Measurements from ENCODE around the gene LRRC4C.

Gene LRRC4C

DNA sequence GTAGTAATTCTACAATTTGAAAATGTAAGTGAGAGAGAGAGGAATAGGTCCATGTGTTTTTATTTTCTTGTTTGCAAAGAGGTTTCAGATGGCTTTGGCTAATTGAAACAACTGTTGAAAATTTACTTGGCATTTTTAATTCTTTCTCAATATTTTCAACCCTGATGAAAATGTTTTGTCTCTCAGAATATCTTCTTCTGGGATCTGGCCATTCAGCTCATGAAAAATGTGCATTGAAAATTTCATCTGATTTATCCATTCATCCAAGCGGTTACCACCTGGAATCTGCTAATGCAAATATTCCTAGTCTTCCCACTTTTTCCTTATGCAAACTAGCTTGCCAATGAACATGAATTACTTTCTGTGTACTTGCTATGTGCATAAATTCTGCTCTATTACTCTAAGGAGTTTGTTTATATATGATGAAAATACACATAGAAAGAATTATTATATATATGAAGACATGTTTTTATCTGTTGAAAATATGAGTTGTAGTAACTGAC lies 621.2 kb downstream of the LRRC4C start:
- H3K4me3 Mint-ChIP-seq, result no peak overlapping the region
- peaks cover 3 to 10% of the 10 kb centered on the region in 2 donors for H3K9me3 Mint-ChIP-seq
- no peaks in the 10 kb centered on the region for H3K36me3 Mint-ChIP-seq (ENCODE audit: insufficient read depth)
- H3K27me3 Mint-ChIP-seq, result no peaks in the 10 kb centered on the region
- no peak for DNase-seq
- no peaks in the 10 kb centered on the region for H3K4me1 Mint-ChIP-seq (ENCODE audit: low read depth in 2 of 2)
- no peak for ATAC-seq (replicated peaks)
- no peak overlapping the region for H3K27ac Mint-ChIP-seq

DNA sequence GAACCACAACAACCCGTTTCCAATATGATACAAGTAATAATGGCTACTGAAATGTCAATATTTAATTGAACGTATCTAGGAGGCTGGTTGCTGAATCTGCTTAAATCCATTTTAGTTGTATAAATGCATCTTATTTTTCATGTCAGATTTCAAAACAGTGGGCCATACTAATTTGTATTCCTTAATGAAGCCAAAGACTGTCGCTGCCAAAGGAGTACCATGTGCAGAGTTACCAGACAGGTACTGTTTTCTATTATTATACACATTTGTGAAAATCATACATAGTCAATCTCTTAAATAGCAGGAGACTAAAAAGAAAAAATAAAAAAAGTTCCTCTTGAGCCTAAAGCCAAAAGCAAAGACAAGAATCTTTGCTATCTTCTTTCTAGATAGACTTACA lies 632.3 kb downstream of the LRRC4C start:
- no peaks in the 10 kb centered on the region for H3K27me3 Mint-ChIP-seq
- H3K36me3 Mint-ChIP-seq (ENCODE audit: insufficient read depth), result no peaks in the 10 kb centered on the region
- peaks cover 0 to under 1% of the 10 kb centered on the region in 2 donors for H3K9me3 Mint-ChIP-seq
- no peaks in the 10 kb centered on the region for H3K4me1 Mint-ChIP-seq (ENCODE audit: low read depth in 2 of 2)
- no peak overlapping the region for H3K4me3 Mint-ChIP-seq
- no peak for DNase-seq
- no peak for ATAC-seq (replicated peaks)
- no peak overlapping the region for H3K27ac Mint-ChIP-seq

DNA sequence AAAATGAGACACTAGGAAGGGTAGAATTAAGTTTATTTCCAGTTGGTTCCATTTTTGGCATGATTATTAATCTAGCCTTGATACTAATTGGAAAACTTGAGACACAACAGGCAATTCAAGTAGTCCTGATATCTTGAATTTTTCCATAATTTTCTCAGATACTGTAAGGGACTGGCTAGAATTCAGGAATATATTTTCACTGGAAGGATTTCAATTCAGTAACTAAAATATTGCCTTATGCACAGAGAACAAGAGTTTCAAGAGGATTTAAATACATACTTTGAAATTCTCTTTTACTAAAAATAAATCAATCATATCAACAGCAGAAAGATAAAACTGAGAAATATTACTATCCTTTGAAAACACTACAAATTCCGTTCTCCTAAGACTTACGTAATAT lies 632.9 kb downstream of the LRRC4C start:
- ATAC-seq (replicated peaks) (no peak), DNase-seq (no peak)
- Mint-ChIP-seq H3K4me3 (no peak overlapping the region), H3K27ac (no peak overlapping the region), H3K27me3 (no peaks in the 10 kb centered on the region), H3K9me3 (peaks cover 0 to 2% of the 10 kb centered on the region in 2 donors), H3K4me1 (ENCODE audit: low read depth in 2 of 2) (no peaks in the 10 kb centered on the region), H3K36me3 (ENCODE audit: insufficient read depth) (no peaks in the 10 kb centered on the region)

DNA sequence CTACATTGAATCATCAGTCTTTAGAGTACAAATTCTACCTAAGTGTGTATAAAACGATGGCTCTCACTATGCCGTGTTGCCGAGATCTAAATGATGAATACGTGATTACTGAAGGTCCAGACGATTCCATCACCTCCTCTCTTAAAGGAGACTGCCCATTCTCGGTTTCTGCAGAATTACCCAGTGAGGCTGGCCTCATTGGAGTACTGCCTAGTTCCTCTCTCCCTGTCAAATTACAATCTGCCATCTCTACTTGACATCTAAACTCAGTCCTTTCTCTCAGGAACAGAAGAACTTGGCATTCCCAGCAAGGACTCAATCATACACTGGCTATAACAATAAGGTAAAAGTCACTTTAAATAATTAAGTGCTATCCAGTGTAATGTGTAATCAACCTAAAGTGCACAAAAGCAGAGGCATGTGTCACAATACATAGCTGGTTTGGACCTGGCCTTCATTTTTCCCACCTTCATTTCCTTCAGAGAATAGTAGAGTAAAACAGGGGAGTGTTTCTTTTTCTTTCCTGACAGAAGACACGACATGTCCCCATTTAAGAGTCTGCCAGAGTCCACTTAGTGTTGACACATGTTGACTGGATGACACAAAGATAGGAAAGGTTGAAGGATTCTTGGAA lies 634.1 kb downstream of the LRRC4C start:
- Mint-ChIP-seq H3K27ac (no peak overlapping the region), H3K4me1 (ENCODE audit: low read depth in 2 of 2) (no peaks in the 10 kb centered on the region), H3K4me3 (no peak overlapping the region), H3K36me3 (ENCODE audit: insufficient read depth) (no peaks in the 10 kb centered on the region), H3K9me3 (peaks cover 0 to 2% of the 10 kb centered on the region in 2 donors), H3K27me3 (no peaks in the 10 kb centered on the region)
- no peak for ATAC-seq (replicated peaks)
- DNase-seq, result no peak

DNA sequence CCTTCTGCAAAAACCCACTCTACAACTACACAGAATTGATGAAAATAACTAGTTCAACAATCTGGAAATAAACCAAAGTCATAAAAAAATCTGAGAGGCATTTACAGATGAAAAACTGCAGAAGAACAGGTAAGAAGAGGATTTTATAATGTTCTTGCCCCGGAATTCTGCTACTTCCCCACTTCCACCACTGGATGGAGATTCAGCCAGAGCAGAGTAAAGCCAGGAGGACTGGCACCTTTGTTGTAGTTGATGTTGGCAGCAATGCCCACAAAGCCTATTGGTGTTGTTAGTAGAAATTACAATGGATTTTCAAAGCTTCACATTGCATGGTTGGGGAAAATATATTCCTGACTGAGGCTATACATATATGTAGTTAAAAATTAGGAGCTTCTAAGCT lies 640.2 kb downstream of the LRRC4C start:
- no peak for ATAC-seq (replicated peaks)
- Mint-ChIP-seq H3K9me3 (peaks cover 8 to 24% of the 10 kb centered on the region in 2 donors), H3K27me3 (no peaks in the 10 kb centered on the region), H3K27ac (no peak overlapping the region), H3K4me1 (ENCODE audit: low read depth in 2 of 2) (no peaks in the 10 kb centered on the region), H3K4me3 (no peak overlapping the region), H3K36me3 (ENCODE audit: insufficient read depth) (no peaks in the 10 kb centered on the region)
- DNase-seq, result no peak

DNA sequence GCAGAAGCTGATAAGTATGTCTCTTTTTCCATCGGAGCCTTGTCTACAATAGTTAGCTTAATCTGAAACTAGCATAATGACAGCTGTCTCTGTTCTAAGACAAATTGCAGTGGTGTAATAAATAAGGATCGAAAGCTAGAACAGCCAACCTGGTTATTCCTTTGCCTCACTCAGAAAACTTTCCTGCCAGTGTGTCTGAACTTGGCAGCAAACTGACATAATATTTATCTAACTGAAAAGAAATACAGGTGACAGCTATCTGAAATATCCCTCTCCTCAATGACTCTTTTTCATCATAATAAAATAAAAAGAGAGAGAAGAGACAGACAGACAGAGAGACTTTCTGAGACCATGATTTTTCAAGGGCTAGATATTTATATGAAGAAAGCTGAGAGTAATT lies 642.5 kb downstream of the LRRC4C start:
- ATAC-seq (replicated peaks) (no peak), DNase-seq (no peak)
- no peaks in the 10 kb centered on the region for H3K36me3 Mint-ChIP-seq (ENCODE audit: insufficient read depth)
- H3K27ac Mint-ChIP-seq, result no peak overlapping the region
- H3K9me3 Mint-ChIP-seq, result peaks cover 8 to 24% of the 10 kb centered on the region in 2 donors
- no peaks in the 10 kb centered on the region for H3K27me3 Mint-ChIP-seq
- H3K4me1 Mint-ChIP-seq (ENCODE audit: low read depth in 2 of 2), result no peaks in the 10 kb centered on the region
- H3K4me3 Mint-ChIP-seq, result no peak overlapping the region

DNA sequence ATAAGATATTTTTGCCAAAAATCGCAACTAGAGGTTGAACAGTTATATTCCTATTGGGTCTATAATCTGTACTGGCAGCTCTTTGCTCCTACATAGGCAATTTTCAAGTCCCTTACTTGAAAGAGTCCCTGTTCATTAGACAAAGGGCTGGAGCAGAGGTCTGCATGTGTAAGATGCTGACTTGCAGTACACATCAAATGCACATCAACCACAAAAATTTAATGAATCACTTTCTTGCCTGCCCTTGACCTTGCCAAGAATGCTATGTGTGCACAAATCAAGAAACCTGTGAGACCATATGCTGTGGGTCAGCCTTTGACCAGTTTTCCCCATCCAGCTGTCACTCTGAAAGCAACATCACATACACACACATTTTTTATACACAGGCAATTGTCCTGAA lies 661.5 kb downstream of the LRRC4C start:
- Mint-ChIP-seq H3K36me3 (ENCODE audit: insufficient read depth) (no peaks in the 10 kb centered on the region), H3K4me1 (ENCODE audit: low read depth in 2 of 2) (no peaks in the 10 kb centered on the region), H3K9me3 (peaks cover 4 to 8% of the 10 kb centered on the region in 2 donors), H3K27me3 (no peaks in the 10 kb centered on the region), H3K4me3 (no peak overlapping the region), H3K27ac (no peak overlapping the region)
- ATAC-seq (replicated peaks), result no peak
- no peak for DNase-seq

DNA sequence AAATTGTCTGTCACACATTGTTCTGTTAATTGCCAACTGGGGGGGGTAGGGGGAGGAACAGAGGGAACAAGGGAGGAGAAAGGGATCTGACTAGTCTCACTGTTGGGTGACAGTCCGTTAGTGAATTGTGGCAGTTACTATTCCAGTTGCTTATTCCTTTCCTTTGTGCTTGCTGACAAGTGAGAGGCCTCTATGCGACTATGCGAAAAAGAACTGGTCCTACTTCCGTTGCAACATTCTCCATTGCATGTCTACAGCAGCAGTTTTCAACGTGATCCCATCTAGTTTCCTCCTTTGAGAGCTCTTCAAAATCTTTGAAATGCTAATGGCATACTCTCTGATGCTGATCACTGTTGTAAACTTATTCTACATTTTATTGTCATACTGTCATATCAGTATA lies 672.2 kb downstream of the LRRC4C start:
- Mint-ChIP-seq H3K27ac (no peak overlapping the region), H3K9me3 (peaks cover 7 to 18% of the 10 kb centered on the region in 2 donors), H3K36me3 (ENCODE audit: insufficient read depth) (no peaks in the 10 kb centered on the region), H3K4me3 (no peak overlapping the region), H3K4me1 (ENCODE audit: low read depth in 2 of 2) (no peaks in the 10 kb centered on the region), H3K27me3 (no peaks in the 10 kb centered on the region)
- no peak for ATAC-seq (replicated peaks)
- DNase-seq, result no peak

DNA sequence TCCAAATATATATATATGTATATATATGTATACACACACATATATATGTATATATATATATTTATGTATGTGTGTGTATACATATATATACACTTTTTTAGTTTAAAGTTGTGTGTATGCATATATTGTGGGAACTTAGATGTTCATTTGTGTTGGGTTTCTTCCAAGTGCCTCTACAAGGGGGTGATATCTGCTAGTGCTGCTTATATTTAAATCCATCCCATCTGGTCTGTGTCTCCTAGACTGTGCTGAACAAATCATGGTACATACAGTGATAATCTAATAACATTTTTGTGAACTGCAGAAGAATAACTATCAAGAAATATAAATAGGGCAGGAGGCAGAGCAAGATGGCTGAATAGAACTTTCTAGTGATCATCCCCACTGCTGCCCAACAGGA lies 696.4 kb downstream of the LRRC4C start:
- DNase-seq (no peak), ATAC-seq (replicated peaks) (no peak)
- H3K4me3 Mint-ChIP-seq, result no peak overlapping the region
- H3K27me3 Mint-ChIP-seq, result no peaks in the 10 kb centered on the region
- peaks cover 3 to 9% of the 10 kb centered on the region in 2 donors for H3K9me3 Mint-ChIP-seq
- H3K27ac Mint-ChIP-seq, result no peak overlapping the region
- H3K36me3 Mint-ChIP-seq (ENCODE audit: insufficient read depth), result no peaks in the 10 kb centered on the region
- no peaks in the 10 kb centered on the region for H3K4me1 Mint-ChIP-seq (ENCODE audit: low read depth in 2 of 2)

DNA sequence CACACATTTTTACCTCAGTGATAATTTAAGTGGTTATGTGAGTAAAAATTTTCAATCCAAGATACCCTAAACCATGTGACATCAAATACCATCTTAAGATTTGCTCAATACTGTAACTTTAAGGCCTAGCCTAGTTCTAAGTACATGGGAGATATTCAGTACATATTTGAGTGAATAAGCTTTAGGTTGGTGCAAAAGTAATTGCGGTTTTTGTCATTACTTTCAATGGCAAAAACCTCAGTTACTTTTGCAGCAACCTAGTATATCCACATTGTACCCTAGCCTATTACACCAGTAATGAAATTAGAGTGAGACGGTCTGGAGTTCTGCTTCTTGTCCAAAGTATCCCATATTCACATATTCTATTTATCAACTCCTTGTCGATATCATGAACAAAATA lies 700.1 kb downstream of the LRRC4C start:
- H3K4me1 Mint-ChIP-seq (ENCODE audit: low read depth in 2 of 2), result no peaks in the 10 kb centered on the region
- no peak overlapping the region for H3K27ac Mint-ChIP-seq
- DNase-seq (no peak), ATAC-seq (replicated peaks) (no peak)
- no peak overlapping the region for H3K4me3 Mint-ChIP-seq
- no peaks in the 10 kb centered on the region for H3K27me3 Mint-ChIP-seq
- no peaks in the 10 kb centered on the region for H3K36me3 Mint-ChIP-seq (ENCODE audit: insufficient read depth)
- peaks cover 6 to 7% of the 10 kb centered on the region in 2 donors for H3K9me3 Mint-ChIP-seq

DNA sequence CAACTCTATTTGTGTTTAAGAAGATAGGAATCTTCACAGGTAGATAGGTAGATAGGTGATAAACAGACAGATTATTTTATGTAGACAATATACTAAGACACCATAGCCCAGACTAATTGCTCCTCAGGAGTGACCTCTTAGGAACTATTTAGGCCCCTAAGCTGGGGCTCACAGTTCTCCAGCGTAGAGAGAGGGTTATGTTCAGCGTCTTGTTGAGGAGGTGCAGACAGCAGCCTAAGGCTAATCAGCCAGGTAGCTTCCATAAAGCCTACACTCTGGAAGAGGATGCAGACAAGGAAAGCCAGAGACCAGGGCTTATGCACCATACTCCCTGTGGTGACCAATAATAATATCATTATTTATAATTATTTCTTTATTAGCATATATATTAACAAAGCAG lies 705.2 kb downstream of the LRRC4C start:
- Mint-ChIP-seq H3K27me3 (no peaks in the 10 kb centered on the region), H3K9me3 (peaks cover 8 to 21% of the 10 kb centered on the region in 2 donors)

DNA sequence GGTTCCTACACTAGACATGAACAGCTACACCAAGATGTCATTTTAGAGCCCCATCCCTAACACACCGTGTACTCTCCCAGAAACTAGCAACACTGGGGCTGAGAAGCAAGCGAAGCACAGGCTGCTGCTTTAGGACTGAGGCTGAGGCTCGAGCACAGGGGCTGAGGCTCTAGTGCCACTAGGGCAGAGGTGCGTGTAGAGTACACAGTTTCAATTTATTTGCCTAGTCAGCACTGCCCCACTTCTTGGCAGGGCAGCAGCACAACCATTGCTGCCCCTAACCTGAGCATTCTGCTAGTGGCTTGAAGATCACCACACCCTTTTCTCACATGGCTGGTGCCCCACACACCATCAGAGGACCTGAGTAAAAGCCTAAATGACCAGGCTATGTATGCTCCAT lies 713.2 kb downstream of the LRRC4C start:
- H3K4me3 Mint-ChIP-seq, result no peak overlapping the region
- H3K36me3 Mint-ChIP-seq (ENCODE audit: insufficient read depth), result no peaks in the 10 kb centered on the region
- no peak overlapping the region for H3K27ac Mint-ChIP-seq
- H3K9me3 Mint-ChIP-seq, result peaks cover 7 to 22% of the 10 kb centered on the region in 2 donors
- no peaks in the 10 kb centered on the region for H3K27me3 Mint-ChIP-seq
- ATAC-seq (replicated peaks) (no peak), DNase-seq (no peak)
- no peaks in the 10 kb centered on the region for H3K4me1 Mint-ChIP-seq (ENCODE audit: low read depth in 2 of 2)

More for the DNA sequence above, 705.2 kb downstream of the LRRC4C start:
- Mint-ChIP-seq H3K36me3 (ENCODE audit: insufficient read depth) (no peaks in the 10 kb centered on the region), H3K4me3 (no peak overlapping the region), H3K4me1 (ENCODE audit: low read depth in 2 of 2) (no peaks in the 10 kb centered on the region), H3K27ac (no peak overlapping the region)
- DNase-seq (no peak), ATAC-seq (replicated peaks) (no peak)

DNA sequence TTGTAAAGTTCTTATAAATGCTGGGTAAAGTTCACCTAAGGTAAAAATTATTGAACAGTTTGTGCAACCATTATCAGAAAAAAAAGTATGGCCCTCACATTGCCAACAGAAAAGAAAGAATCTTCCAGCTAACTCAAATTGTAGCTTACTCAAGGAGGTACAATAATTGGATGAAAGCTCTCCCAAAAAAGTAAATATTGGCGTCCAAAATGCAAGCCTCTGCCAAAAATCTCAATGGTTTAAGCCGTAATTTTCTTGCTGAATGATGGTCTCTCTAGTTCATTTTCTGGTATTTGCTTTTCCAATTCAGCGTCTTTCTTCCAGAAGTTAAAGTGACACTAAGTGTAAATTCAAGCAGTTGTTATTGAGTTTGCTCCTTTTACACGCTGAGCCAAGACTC lies 727.3 kb downstream of the LRRC4C start:
- H3K27me3 Mint-ChIP-seq, result no peaks in the 10 kb centered on the region
- H3K4me1 Mint-ChIP-seq (ENCODE audit: low read depth in 2 of 2), result no peaks in the 10 kb centered on the region
- H3K4me3 Mint-ChIP-seq, result no peak overlapping the region
- DNase-seq (no peak), ATAC-seq (replicated peaks) (no peak)
- H3K36me3 Mint-ChIP-seq (ENCODE audit: insufficient read depth), result no peaks in the 10 kb centered on the region
- H3K9me3 Mint-ChIP-seq, result peaks cover 16 to 19% of the 10 kb centered on the region in 2 donors
- H3K27ac Mint-ChIP-seq, result no peak overlapping the region

DNA sequence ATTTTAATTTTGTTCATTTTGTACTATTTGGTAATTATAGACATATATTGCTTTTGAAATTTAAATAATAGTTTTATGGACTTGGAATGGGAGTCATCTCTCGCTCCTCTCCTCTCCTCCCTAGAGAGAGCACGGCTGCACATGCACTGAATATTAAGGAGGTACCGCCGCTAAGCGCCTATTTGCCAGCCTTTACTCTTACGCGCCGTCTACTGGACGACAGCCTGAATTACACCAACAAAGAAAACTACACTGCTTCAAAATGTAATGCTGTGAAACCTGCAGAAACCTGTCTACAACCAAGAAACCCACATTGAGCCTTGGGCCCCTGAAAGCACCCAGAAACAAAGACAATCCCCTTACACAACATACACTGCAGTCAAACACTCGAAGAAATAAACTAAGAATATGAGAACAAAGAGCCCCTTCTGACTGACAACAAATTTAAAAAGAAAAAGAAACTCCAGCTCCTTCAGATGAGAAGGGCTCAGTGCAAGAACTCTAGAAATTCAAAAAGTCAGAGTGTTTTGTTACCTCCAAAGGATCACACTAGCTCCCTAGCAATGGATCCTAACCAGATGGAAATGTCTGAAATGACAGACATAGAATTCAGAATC lies 737.2 kb downstream of the LRRC4C start:
- DNase-seq, result no peak
- peaks cover 13% of the 10 kb centered on the region in 2 donors for H3K9me3 Mint-ChIP-seq
- H3K27me3 Mint-ChIP-seq, result no peaks in the 10 kb centered on the region

More for the DNA sequence above, 737.2 kb downstream of the LRRC4C start:
- no peaks in the 10 kb centered on the region for H3K4me1 Mint-ChIP-seq (ENCODE audit: low read depth in 2 of 2)
- no peak for ATAC-seq (replicated peaks)
- H3K4me3 Mint-ChIP-seq, result no peak overlapping the region
- H3K27ac Mint-ChIP-seq, result no peak overlapping the region
- no peaks in the 10 kb centered on the region for H3K36me3 Mint-ChIP-seq (ENCODE audit: insufficient read depth)
